C1 segment of cervical spinal cord (tissue), 14 donors: ENCODE results near the gene KLHL22.
"Not testable (repeated sequence)": the region's sequence is repeated elsewhere in the genome, so short reads cannot be mapped to it uniquely, and the experiment has no call there.

Source experiments
- DNase-seq, 14 donors: peaks; one replicate each; lab custom pipeline; 2025; lab: John Stamatoyannopoulos, UW

KLHL22 gene, protein sequence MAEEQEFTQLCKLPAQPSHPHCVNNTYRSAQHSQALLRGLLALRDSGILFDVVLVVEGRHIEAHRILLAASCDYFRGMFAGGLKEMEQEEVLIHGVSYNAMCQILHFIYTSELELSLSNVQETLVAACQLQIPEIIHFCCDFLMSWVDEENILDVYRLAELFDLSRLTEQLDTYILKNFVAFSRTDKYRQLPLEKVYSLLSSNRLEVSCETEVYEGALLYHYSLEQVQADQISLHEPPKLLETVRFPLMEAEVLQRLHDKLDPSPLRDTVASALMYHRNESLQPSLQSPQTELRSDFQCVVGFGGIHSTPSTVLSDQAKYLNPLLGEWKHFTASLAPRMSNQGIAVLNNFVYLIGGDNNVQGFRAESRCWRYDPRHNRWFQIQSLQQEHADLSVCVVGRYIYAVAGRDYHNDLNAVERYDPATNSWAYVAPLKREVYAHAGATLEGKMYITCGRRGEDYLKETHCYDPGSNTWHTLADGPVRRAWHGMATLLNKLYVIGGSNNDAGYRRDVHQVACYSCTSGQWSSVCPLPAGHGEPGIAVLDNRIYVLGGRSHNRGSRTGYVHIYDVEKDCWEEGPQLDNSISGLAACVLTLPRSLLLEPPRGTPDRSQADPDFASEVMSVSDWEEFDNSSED

GRCh38 chr22:20494978-20495860, at the start of gene KLHL22:
Gene KLHL22, minus strand, starts transcription at chr22:20495795. Its CDS starts 6,584 bp downstream, at chr22:20489211.
- DNase-seq, result peak in 10 of 14 donors; percentile 29 to 87 (median 56)

DNA sequence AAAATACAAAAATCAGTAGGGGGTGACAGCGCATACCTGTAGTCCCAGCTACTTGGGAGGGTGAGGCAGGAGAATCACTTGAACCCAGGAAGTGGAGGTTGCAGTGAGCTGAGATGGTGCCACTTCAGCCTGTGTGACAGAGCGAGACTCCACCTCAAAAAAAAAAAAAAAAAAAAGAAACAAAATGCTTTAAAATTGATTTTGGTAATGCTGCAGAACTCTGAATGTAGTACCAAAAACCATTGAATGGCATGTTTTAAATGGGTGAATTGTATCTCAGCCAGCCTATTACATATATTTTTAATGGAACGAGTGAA, 49.7 kb upstream of the KLHL22 start:
- DNase-seq, result not testable (repeated sequence)

DNA sequence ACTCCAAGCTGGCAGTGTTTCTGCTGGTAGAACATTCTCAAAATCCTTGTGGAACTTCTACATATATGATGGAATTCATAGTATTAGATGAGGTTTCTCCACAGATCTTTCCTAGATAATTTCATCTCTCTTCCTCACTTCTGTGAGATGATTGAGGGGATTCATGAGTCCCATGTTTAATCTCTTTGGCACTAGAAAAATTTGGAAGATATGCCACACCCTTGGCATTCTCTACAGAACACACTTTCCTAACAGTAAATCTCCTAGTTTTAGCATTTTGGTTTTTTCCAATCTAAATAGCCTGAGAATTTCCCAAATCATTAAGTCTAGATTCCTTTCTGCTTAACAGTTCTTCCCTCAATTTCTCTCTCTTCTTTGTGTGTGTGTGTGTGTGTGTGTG, 47.1 kb upstream of the KLHL22 start:
- no peak for DNase-seq

- DNase-seq, result no peak
Observed at GRCh38 chr22:20542055-20542454, 46.5 kb upstream of the KLHL22 start.

- not testable (repeated sequence) for DNase-seq
Observed at GRCh38 chr22:20538875-20539274, 43.3 kb upstream of the KLHL22 start.

DNA sequence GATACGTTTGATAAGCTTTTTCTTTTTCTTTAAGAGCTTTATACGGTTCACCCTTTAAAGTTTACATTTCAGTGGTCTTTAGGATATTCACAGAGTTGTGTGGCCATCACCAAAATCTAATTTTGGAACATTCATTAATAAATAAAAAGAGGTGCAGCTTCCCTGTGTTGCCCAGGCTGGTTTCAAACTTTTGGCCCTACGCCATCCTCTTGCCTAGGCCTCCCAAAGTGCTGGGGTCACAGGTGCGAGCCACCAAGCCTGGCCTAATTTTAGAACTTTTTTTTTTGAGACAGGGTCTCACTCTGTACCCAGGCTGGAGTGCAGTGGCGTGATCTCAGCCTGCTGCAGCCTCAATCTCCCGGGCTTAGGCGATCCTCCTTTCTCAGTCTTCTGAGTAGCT, 42.4 kb upstream of the KLHL22 start:
- DNase-seq, result no peak

DNA sequence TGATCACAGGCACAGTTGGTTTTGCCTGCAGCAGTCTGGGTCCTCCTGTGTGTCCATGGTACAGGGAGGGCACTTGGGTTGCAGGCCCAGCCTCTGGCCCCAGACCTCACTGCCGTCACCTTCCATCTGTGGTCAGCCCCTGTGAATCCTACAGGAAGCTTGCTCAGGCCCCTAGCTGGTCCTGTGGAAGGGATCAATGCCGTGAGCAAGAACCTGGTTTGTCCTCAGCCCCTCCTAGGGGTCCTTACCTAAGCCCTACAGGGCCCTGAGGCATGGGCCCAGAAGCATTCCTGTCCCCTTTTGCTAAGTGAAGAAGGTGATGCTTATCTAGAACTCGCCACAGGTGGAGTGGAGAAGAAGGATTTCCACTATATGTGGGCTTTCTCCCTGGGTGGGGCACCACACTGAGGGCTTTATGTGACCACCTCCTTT, 41.7 kb upstream of the KLHL22 start:
- DNase-seq, result no peak

- no peak for DNase-seq
Observed at GRCh38 chr22:20536590-20537324, 41.2 kb upstream of the KLHL22 start.

DNA sequence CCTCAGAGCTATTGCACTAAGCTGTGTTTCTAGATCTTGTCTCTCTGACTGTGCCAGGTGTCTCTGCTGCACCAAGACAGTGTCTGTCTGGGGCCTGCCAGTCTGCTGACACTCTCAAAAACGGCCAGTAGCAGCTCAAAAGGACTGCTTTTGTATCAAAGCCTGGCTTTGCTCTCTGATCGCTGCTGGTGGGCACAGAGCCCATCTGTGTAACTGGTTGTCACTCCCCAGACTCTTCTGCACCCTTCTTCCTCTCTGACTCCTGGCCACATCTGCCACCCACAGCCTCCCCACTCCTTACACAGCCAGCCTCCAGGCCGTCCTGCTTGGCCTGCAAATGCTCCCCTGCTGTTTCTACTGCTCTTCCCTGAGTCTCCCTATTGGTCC, 38.3 kb upstream of the KLHL22 start:
- DNase-seq, result peak in 8 of 14 donors; percentile 18 to 42 (median 26)

DNA sequence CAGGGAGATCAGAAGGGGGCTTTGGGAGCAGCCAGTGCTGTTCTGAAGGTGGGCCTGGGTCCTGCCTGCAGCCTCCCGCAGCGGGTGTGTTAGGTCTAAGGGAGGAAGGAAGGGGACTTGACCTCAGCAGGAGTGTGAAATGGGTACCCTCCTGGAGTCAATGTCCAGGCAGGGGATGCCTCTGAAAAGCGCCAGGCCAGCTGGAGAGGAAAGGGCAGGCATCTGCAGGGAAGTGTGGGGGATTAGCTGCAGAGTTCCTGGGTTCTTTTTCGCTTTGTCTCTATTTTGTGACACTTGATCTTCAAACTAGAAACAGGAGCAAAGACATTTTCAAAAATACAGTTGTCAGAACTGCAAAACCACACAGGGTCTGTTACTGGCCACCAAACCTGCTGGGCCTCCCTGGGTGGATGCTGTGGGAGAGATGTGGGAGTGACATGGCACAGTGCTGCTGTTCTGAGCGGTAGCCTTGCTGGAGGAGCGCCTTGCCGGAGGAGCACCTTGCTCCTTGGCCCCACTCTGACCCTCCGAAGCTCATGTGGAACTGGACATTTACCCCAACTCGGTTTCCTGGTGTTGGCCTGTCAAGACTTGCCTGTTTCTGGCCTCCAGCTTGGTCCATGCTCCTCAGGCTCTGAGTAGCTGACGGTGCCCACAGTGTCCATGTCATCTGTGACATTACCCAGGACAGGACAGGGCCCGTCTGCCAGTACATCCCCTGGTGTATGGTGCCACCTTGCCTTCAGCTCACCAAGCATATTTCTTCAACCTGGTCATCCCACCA, 37.7 kb upstream of the KLHL22 start:
- peak in 1 of 14 donors; percentile 42 for DNase-seq

- DNase-seq, result no peak
Observed at GRCh38 chr22:20532256-20532993, 36.8 kb upstream of the KLHL22 start.

- DNase-seq, result peak in 7 of 14 donors; percentile 22 to 82 (median 44)
Observed at GRCh38 chr22:20531404-20532201, 36.0 kb upstream of the KLHL22 start.

DNA sequence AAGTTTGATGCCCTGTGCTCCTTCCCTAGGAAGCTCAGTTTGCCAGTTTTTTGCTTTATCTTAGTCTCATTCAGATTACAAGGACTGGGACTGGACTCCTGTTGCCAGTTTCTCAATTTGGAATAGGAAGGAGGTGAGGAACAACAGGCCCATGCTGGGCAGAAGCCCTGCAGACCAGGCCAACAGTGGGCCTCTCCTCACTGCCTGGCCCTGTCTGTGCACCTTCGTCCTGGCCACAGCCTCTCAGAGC, 35.5 kb upstream of the KLHL22 start:
- DNase-seq, result no peak

GRCh38 chr22:20530368-20531153, 35.0 kb upstream of the KLHL22 start:
- peak in 1 of 14 donors; percentile 7 for DNase-seq

DNA sequence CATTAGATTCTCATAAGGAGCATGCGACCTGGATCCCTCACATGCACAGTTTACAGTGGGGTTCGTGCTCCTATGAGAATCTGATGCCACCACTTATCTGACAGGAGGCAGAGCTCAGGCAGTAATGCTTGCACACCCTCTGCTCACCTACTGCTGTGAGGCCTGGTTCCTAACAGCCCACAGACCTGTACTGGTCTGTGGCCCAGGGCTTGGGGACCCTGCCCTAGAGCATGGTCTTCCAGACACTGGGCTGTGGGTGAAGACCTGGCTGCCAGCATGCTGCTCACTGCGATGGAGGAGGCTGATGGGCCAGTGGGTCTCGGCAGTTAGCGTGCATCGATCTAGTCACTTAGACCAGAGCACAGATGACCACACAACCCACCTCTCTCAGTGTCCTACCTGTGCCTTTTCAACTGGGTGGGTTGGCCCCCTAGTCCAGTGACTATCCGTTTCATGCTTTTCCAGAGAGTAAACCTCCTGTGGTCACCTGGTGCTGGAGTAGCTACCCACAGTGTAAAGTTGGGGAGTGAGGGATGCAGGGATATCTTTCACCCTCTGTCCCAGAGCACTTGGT, 32.9 kb upstream of the KLHL22 start:
- DNase-seq, result no peak

- DNase-seq, result no peak
Observed at GRCh38 chr22:20526628-20527355, 31.2 kb upstream of the KLHL22 start.

DNA sequence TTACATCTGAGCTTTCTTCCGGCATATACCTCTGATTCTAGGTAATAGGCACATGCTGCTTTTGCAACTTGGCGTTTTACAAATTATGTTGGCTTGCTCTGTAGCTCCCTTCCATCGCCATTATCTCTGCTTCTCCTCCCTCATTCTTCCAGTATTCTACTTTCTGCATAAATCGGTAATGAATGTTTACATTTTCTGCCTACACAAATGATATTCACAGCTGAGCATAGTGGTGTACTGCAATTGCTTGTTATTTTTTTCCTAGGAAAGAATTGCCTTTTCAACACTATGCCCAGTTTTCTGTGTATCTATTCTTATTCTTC, 30.7 kb upstream of the KLHL22 start:
- DNase-seq, result no peak

- no peak for DNase-seq
Observed at GRCh38 chr22:20525048-20525447, 29.5 kb upstream of the KLHL22 start.
